CD4-positive, alpha-beta T cell treated with Interleukin-15 for 1 hour (primary cell): Measurements from ENCODE around the gene ANKRD36.
"Not testable (repeated sequence)": the region's sequence is repeated elsewhere in the genome, so short reads cannot be mapped to it uniquely, and the experiment has no call there.

ENCODE experiments used
- DNase-seq: peaks from one replicate; pipeline ENCODE4 v3.0.0-alpha.2; 2020

Gene ANKRD36

GRCh38 chr2:97113050-97113881, at the start of gene ANKRD36:
ANKRD36 (plus strand) TSS chr2:97113153; CDS start chr2:97113740, 587 bp downstream.
- peak; percentile 85 for DNase-seq

DNA sequence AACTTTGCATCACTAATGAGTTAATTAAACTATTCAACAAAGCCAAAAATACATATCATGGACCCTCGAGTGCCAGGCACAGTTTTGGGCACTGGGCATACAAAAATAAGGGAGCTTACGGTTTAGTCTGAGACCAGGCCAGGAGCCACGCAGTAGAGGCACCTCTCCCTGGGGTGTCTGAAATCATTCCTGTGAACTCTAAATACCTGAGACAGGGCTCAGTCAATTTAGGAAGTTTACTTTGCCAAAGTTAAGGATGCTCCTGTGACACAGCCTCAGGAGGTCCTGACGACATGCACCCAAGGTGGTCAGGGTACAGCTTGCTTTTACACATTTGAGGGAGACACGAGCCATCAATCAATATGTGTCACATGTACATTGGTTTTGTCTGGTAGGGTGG, 46.9 kb upstream of the ANKRD36 start:
- not testable (repeated sequence) for DNase-seq

GRCh38 chr2:97067279-97068004, 45.5 kb upstream of the ANKRD36 start:
- DNase-seq = no peak

- DNase-seq = no peak
Measured at GRCh38 chr2:97068074-97068473, 44.9 kb upstream of the ANKRD36 start.

- not testable (repeated sequence) for DNase-seq
Measured at GRCh38 chr2:97068722-97069121, 44.2 kb upstream of the ANKRD36 start.

DNA sequence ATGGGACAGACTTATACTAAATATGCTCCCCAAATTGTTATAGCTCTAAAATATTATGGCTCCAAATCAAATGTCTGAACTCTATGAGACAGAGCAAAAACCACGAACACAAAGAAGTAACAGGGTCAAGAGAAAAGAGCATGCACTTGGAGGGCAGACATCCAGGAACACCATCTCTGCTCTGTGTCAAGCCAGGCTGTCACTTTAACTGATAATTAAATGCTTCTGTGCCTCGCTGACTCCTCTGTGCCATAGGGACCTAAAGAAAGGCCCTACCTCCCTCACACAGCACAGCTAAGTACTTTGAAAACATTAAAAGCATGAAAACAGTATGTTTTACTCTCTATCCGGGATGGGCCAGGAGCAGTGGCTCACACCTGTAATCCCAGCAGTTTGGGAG, 42.0 kb upstream of the ANKRD36 start:
- DNase-seq = not testable (repeated sequence)

GRCh38 chr2:97077213-97077612, 35.7 kb upstream of the ANKRD36 start:
- DNase-seq = not testable (repeated sequence)

GRCh38 chr2:97080855-97081254, 32.1 kb upstream of the ANKRD36 start:
- DNase-seq = not testable (repeated sequence)

DNA sequence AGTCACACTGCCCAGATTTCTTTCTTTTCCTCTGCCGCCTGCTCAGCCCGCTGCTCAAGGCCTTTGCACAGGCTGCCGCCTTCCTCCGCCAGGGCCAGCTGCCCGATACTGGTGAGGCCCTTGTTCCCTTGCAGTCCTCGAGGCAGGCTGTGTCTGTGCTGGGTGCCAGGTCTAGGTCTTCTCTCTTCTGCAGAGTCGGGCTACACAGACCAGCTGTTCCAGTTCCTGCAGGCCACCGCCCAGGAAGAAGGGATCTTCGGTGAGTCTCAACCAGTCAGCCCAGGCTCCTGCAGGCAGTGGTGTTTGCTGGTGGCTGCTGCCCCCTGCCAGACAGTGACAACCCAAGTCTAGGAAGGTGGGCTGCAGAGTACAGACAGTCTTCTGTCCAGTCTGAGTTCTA, 30.7 kb upstream of the ANKRD36 start:
- DNase-seq = not testable (repeated sequence)

GRCh38 chr2:97083516-97083915, 29.4 kb upstream of the ANKRD36 start:
- DNase-seq = not testable (repeated sequence)

DNA sequence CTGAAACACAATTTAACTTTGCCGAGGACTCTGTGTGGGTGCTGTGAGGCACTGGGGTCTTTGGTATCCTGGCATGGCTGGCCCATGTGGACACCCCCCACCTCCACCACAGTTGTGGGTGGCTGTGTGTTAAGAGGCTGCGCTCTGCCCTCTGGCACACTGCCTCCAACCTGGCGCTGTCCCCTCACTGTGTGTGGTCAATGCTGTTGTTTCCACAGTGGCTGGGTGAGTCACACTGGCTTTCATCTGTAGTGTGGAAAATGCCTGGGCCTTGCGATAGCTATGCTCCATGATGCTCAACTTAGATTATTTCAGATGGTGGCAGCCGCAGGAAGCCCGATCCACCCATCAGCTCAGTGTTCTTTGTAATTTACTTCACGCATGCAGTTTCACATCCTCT, 27.9 kb upstream of the ANKRD36 start:
- DNase-seq = not testable (repeated sequence)

- not testable (repeated sequence) for DNase-seq
Measured at GRCh38 chr2:97088706-97089105, 24.2 kb upstream of the ANKRD36 start.

DNA sequence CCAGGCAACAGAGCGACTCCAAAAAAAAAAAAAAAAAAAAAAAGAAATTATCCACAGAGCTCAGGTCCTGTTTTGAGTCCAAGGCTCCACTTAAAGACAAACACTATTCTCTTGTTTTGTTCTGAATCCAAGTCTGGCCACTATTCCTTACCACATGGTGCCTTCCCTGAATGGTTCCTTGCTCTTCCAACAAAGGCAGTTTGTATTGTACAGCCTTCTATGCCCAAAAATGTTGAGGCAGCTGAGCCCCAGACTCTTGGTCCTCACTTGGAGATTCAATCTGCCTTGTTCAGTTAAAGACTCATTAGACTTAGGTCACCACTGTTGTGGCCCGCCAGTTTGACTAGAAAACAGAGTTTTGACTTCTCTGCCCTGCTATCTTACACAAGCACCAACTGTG, 20.0 kb upstream of the ANKRD36 start:
- DNase-seq = not testable (repeated sequence)

- not testable (repeated sequence) for DNase-seq
Measured at GRCh38 chr2:97093983-97094771, 18.8 kb upstream of the ANKRD36 start.

DNA sequence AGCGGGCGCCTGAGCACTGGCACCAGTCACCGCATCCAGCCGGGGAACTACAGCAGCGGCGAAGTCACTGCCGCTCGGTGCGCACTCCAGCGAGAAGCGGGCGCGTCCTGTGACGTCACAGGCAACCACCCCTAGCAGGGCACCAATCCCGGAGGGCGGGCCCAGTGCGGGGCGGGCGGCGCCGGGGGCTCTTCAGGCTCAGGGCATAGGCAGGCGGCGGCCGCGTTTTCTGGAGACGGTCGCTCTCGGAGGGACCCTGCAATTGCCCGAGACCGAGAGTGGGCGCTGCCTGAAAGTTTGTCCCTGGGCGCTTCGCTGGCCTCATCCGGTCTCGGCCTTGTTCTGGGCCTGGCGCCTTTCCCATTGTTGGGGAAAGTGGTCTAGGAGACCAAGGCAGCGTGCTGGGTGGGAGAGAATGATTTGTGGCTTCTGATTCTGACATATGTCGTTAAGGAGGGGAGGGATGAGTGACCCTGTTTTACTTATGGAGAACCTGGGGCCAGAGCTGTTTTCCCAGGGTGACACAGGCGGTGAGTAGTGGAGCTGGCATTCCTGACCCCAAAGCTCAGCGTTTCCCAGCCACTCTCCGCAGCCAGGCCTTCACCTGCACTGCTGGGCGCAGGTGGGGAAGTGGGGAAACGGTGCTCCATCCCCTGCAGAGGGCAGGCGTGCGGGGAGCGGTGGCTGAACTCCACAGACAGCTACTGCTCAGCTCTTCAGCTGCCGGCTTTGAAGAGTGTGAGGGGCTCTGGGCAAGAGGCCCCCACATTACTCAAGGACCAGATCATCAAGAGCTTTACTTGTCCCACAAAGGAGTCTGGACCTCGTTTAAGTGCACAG, 18.0 kb upstream of the ANKRD36 start, which contains the start of gene FAHD2B:
TSS of gene FAHD2B (minus strand) at position 111 of the 840 bp plus-strand sequence. CDS start 3,176 bp downstream, outside the sequence.
- peak; percentile 89 for DNase-seq

DNA sequence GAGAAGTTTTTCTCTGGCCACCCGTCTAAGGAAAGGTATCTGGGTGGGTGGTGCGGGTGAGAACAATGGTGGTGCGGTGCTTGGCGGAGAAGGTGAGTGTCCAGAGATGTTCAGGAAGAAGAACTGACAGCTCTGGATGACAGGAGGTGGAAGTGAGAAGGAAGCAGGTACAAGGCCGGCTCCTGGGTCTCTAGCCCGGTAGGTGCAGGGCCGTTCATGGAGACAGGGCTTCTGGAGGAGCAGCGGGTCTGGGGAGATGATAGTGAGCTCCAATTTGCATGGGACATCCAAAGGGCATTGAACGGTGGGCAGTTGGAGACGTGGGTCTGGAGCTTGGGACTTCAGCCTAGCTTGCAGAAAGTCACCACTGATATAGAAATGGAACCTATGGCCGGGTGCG, 17.3 kb upstream of the ANKRD36 start:
- DNase-seq = no peak

- not testable (repeated sequence) for DNase-seq
Measured at GRCh38 chr2:97098786-97099372, 14.1 kb upstream of the ANKRD36 start.

- DNase-seq = not testable (repeated sequence)
Measured at GRCh38 chr2:97106878-97107277, 6.1 kb upstream of the ANKRD36 start.

GRCh38 chr2:97111246-97111645, 1.7 kb upstream of the ANKRD36 start:
- not testable (repeated sequence) for DNase-seq

DNA sequence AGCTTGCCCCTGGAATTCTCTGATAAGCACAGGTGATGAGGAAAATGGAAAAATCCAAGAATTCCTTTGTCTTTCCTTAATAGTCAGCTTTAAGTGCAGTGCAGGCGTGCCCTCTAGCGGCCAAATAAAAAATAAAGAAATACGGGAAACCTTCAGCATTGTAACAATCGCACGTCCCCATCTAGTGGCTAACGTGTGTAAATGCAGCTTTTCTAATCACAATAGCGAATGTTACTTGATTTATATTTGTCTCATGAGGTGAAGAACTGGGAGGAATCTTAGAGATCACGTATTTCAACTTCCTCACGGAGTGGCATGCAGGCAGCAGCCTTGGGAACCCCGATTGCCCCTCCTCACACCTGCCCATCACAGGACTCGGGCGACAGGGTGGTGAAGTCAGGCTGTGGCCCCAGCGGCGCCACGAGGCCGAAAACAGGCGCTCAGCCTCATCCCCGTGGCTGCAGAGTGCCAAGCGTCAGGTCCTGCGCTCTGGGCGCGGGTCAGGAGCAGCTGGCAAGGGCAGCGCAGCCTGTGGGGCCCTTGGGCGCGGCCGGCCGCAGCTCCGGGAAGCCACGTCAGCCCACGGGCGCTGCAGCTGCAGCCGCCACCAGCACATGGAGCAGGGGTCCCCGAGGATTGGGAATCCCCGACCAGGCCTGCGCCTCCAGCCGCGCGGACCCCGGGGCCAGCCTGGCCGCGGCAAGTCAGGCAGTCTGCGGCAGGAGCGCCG, 468 bp upstream of the ANKRD36 start:
- DNase-seq = peak; percentile 52

- DNase-seq = not testable (repeated sequence)
Measured at GRCh38 chr2:97113882-97114255, 916 bp downstream of the ANKRD36 start.
